Mammary epithelial cell (primary cell): ENCODE measurements around the gene GGNBP2.

ENCODE experiments used
- EZH2 ChIP-seq: IDR thresholded peaks from 2 replicates; pipeline ENCODE4 v1.6.1; 2012; ENCODE audit warnings: low read length, inconsistent platforms, borderline replicate concordance
- TF ChIP-seq, protein P1 (sequence below), 2 donors: IDR thresholded peaks in 1 of 2; conservative IDR thresholded peaks in 1 of 2; 2 replicates each; pipeline ENCODE4 v1.5.1; 2011 to 2012; ENCODE audit warnings: inconsistent platforms in 2 of 2, low read length in 2 of 2, mild to moderate bottlenecking in 2 of 2, control low read depth in 1 of 2, low read depth in 1 of 2; ENCODE audit not compliant: insufficient read depth in 1 of 2; ENCODE audit errors: extremely low read depth in 1 of 2

DNA sequence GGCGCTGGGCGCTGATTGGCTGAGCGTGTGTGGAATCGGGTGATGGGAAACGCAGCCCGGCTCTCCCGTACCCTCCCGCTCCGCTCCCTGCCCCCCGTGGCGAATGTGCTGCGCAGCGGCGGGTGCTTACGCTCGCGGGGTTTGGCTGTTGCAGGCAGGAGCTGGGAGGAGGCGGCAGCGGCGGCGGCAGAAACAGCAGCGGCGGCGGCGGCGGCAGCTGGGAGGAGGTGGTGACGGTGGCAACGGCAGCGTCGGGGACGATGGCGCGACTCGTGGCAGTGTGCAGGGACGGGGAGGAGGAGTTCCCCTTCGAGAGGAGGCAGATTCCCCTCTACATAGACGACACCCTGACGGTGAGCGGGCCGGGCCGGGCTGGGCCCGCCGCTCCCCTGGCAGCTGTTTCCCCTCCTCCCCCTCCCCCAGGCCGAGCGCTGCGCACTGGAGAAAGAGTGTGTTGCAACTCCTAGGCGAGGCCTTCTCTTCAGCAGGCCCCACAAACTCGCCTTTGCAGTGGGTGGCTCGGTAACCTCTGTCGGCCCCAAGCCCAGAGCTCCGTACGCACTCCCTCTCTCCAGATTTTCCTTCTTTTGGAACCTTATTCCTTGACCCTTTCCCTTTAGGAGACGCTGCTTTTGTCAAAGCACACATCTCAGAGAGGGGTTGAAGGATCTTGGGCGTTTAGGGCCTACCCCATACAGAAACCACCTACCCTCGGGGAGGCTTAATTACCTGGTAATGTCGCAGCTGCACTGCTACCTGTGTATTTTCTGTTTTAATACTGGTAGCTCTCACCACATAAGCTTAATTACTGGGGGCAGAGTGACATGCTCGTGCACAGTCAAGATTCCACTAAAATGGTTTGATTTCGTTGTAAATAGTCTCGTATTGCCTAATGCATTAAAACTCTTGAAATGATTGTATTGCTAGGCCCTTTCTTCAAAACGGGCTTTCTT, 1.0 kb downstream of the GGNBP2 start:
- TF ChIP-seq, protein P1, sequence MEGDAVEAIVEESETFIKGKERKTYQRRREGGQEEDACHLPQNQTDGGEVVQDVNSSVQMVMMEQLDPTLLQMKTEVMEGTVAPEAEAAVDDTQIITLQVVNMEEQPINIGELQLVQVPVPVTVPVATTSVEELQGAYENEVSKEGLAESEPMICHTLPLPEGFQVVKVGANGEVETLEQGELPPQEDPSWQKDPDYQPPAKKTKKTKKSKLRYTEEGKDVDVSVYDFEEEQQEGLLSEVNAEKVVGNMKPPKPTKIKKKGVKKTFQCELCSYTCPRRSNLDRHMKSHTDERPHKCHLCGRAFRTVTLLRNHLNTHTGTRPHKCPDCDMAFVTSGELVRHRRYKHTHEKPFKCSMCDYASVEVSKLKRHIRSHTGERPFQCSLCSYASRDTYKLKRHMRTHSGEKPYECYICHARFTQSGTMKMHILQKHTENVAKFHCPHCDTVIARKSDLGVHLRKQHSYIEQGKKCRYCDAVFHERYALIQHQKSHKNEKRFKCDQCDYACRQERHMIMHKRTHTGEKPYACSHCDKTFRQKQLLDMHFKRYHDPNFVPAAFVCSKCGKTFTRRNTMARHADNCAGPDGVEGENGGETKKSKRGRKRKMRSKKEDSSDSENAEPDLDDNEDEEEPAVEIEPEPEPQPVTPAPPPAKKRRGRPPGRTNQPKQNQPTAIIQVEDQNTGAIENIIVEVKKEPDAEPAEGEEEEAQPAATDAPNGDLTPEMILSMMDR (conservative IDR thresholded peaks at IDR 0.05 in 1 of 2, IDR thresholded peaks at IDR 0.05 in 1 of 2; ENCODE audit: extremely low read depth in 1 of 2, insufficient read depth in 1 of 2, low read depth in 1 of 2, low read length in 2 of 2): no peak
- no peak for TF ChIP-seq EZH2
